GM18861 (cell line): ENCODE data around the gene GPR75.

Source experiments
- ATAC-seq: cut with Tn5 transposase; IDR thresholded peaks from one replicate; pipeline ENCODE4 v1.9.1; 2021; ENCODE audit not compliant: unreplicated experiment

Gene GPR75

DNA sequence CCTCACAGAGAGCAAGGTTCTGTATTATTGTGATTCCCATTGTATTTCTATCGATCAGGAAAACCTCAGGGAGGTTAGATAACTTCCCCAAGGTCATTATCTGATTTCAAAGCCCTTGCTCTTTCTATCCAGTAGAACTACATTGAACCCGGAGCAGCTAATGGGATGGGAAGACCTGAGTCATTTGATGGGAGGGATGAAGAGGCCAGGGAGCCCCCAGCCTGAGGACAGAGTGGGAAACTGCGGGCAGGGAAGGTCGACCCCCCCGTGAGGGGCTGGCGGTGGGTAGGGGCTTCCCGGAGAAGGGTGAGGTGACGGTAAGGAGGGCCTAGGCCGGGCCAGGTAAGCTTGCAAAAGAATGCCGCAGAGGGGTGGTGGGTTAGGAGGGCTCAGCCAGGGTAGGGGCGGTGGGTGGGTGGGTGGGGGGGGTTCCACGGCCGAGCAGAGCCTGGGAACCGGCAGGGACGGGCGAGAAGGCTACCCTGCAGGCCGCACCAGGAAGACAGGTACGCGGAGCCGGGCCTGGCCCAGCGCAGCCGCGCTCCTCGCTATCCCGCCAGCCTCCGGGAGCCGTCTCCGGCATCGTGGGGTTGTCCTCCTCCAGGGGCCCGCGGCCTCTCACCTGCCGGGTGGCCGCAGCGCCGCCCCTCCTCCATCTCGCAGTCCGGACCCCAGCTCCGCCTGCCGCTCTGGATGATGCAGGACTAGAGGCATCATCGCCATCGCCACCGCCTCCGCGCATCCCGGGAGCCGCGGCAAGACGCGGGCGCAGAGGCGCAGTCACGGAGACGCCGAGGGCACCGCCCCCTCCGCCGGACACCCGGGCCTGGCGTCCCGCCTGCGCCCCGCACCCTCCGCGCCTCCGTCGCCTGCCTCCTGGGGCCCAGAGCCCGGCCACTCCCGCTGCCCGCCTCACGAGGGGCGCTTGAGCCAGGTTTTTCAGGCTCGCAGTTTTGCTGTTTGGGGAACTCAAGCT lies at the start of gene GPR75:
Gene GPR75, minus strand, starts transcription at position 762 of the 976 bp plus-strand sequence. CDS start 5,211 bp downstream, outside the sequence.
- ATAC-seq = no peak

DNA sequence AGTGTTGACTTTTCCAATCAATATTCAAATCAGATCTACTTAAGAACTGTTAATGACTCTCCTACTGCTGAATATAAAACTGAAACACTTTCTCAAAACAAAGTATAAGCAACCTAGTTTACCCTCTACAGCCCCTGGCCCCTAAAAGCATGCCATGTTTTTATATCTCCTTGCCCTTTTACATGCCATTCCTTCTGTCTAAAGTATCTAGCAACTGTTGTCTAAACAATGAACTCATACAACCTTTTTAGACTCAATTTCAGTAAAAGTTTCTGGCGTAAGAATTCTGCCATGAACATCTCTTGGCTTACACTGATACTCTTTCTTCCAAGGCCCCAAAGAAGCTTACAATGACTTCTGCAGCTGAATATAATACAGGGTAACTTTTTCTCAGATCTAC lies 47.8 kb upstream of the GPR75 start:
- no peak for ATAC-seq

DNA sequence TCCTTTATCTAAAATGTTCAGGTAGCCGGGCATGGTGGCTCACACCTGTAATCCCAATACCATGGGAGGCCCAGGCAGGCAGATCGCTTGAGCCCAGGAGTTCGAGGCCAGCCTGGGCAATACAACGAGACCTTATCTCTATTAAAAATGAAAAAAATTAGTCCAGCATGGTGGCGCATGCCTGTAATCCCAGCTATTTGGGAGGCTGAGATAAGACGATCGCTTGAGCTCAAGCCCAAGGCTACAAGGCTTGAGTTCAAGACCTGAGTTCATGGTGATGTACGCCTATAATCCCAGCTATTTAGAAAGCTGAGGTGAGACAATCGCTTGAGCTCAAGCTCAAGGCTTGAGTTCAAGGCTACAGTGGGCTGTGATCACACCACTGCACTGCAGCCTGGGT lies 45.6 kb upstream of the GPR75 start:
- ATAC-seq = no peak

DNA sequence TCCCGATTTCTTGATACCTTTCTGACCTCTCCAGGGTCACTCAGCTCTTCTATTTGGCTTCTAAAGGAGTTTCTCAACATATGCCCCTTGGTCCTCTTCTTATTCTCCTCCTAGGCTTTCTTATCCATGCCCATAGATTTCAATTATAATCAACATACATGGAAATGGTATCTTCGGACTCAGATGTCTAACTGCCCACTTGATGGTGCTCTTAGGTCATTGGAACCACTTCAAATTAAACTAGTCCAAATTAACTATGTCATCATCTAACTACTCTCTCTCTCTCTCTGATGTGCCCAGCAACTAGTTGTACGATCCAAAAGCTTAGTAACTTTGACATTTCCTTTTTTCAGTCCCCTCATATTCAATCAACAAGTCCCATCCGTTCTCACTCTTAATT lies 43.2 kb upstream of the GPR75 start:
- ATAC-seq = no peak

DNA sequence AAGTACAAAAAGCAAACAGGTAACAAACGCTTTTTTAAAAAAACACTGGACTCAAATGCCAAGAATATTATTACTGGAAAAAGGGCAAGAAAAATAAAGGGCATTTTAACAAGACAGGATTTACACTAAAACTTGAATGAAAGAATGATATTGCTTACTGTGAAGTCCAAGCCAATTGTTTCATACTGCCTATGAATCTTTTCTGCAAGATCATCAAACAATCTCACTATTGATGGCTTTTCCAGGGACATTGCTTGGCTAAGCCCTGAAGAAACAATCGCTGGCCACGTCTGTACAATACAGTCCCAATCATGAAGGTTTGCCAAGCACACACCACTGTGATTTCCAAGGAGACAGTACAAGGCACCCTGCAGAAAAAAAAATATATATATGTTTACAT lies 41.4 kb upstream of the GPR75 start:
- ATAC-seq = no peak

DNA sequence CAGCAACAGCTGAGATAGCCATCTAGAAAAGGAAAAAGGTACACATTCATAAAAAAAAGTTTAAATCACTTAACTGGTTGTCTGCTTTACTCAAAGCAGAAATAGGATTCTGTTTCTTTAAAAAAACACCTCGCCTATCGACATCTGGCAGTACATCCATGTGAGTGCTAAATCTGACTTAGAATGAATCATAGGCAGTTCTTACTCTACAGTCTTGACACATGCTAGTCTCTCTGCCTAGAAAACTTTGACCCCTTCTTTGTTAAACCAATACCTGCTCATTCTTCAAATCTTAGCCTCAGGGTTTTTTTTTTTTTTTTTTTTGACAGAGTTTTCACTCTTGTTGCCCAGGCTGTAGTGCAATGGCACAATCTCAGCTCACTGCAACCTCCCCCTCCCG lies 37.1 kb upstream of the GPR75 start:
- no peak for ATAC-seq

DNA sequence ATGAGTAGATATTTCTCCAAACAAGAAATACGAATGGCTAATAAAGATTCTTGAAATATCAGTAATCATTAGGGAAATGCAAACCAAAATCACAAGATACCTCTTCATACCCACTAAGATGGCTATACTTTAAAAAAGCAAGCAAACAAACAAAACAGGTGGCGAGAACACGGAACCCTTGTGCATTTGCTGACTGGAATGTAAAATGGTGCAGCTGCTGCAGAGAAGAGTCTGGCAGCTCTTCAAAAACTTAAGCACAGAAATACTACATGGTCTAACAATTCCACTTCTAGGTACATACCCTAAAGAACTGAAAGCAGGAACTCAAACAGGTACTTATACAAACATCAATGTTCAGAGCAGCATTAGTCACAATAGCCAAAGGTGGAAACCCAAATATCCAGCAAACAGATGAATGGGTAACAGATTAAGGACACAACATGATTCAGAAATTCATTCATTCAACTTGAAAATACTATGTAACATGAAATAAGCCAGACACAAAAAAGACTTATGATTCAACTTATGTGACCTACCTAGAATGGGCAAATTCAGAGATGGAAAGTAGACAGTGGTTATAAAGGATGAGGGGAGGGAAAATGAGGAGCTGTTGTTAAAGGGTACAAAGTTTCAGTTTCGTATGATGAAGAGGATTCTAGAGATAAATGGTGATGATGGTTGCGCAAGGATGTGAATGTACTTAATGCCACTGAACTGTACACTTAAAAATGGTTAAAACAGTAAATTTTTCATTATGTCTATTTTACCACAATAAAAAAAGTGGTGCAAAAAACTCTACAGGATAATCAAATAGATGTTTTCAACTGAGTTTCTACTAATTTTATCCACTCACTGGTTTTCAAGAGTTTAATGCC lies 26.9 kb upstream of the GPR75 start:
- ATAC-seq = no peak

DNA sequence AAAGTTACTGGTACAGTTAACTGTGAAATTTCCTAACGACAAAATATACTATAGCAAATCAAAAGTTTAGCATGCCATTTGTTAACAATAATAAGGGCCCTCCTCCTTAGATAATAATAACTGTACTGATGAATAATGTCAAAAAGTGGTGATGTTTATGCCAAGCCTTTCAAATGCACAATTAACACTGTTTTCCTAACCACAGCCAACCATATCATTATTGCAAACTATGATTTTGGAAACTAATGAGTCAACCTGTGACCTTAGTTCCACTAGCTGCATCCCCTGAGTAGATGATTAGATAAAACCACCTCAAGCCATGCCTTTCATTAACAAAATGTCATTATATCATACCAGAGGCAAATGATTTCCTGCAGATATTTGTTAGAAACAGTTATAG lies 25.1 kb upstream of the GPR75 start:
- ATAC-seq = no peak

DNA sequence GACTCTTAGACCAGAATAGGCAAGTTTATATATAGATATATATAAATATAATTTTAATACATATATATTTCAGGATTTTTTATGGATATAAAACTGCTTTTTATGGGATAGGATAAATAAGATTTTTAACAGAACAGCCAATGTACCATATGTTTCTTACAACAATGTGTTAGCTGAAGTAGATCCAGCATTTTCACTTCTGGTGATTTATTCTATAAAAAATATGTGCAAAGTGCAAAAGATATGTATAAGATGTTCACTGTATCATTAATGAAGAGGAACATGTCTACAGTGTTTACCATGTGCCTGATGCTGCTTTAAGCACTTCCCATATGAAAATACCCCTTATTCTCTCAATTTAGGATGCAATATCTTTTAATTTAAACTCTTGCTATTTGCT lies 22.2 kb upstream of the GPR75 start:
- no peak for ATAC-seq

DNA sequence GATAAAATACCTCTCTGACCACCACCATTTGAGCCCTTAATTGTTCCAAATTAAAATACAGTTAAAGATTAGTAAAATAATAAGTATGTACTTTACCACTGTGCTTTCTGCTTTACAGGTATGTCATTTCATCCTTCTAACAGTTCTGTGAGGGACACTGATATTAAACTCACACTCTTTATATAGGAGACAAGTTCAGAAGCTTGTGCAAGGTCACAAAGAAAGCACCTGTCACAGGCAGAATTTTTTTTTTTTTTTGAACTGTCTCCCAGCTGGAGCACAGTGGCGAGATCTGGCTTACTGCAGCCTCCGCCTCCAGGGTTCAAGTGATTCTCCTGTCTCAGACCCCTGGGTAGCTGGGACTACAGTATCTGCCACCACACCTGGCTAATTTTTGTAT lies 21.6 kb upstream of the GPR75 start:
- ATAC-seq = no peak

DNA sequence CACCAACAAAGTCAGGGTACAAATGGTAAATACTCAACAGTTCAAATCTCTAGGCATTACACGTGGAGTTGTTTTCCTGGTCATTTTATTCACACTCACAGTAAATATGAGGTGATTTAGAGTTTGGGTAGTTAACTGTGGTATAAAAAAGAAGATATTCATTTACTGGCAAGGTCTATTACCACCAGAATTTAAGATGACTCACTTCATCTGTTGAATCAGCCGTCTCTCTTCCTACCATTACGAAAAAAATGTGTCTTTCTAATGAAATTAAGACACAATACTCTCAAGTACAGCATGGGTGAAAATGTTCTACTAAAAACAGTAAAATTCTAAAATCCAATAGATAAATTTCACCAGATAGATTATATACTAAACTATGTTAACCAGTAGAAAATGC lies 21.0 kb upstream of the GPR75 start:
- ATAC-seq = no peak

DNA sequence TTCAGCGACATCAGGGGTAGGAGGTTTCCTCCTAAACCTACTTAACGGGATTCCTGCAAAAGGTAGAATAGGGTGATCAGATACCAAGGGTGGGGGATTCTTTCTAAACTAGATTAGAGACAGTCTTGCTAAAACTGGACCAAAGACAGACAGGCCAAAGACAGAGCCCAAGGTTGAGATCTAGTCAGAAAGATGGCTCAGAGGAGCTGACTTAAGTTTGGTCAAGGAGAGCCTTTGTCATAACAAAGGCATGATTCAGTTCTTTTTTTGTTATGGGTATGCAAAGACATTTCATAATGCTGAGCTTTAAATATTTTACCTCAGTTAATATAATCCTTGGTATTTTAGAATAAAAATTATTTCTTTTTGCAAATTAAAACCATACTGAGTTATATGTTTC lies 17.8 kb upstream of the GPR75 start:
- no peak for ATAC-seq

DNA sequence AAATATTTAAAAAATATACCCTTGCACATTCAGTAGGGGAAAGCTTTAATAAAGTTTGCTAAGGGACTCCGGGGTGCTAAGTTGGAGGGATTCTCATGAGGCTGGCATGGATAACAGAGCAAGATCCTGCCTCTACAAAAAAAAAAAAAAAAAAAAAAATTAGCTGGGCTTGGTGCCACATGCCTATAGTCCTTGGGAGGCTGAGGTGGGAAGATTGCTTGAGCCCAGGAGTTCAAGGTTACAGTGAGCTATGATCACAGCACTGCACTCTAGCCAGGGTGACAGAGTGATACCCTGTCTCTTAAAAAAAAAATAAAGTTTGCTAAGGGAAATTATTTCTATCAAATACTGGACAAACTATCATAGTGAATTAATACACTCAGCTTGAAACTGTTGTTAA lies 17.3 kb upstream of the GPR75 start:
- no peak for ATAC-seq

DNA sequence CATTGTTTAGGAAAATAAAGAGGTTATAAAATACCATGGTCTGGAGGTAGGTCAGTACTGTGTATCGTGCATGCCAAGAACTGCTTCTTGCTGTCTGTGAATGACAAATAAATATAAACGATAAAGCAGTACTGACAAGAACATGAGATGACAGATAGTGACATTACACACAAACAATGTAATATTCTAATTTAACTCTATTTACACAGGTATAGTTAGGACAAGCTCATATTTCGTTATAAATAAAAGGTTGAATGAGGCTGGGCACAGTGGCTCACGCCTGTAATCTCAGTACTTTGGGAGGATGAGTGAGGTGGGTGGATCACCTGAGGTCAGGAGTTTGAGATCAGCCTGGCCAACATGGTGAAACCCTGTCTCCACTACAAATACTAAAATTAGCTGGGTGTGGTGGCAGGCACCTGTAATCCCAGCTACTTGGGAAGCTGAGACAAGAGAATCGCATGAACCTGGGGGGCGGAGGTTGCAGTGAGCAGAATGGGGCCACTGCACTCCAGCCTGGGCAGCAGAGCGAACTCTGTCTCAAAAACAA lies 14.7 kb upstream of the GPR75 start:
- no peak for ATAC-seq

DNA sequence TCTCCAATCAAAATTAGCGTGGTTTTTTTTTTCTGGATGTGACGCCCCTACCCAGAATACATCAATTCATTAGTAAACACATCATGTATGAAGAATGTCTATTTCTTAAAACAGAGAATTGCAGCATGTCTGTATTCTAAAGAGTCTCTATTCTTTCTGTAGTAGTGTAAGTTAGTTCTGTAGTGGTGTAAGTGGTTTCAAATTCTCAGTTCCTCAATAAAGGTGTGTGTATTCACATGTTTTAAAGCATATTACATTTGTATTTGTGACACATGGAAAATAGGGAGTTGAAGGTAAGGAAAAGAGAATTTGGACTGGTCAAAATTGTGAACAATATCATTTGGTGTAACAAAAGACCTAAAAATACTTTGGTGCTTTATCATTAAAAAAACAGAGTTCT lies 8.0 kb upstream of the GPR75 start:
- ATAC-seq = no peak

DNA sequence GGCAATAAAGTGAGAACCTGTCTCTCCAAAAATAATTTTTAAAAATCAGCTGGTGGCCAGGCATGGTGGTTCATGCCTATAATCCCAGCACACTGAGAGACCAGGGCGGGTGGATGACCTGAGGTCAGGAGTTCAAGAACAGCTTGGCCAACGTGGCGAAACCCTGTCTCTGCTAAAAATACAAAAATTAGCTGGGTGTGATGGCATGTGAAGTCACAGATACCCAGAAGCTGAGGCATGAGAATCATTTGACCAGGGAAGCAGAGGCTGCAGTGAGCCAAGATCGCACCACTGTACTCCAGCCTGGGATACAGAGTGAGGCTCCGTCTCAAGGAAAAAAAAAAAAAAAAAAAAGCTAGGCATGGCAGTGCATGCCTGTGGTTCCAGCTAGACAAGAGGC lies 7.4 kb upstream of the GPR75 start:
- no peak for ATAC-seq

DNA sequence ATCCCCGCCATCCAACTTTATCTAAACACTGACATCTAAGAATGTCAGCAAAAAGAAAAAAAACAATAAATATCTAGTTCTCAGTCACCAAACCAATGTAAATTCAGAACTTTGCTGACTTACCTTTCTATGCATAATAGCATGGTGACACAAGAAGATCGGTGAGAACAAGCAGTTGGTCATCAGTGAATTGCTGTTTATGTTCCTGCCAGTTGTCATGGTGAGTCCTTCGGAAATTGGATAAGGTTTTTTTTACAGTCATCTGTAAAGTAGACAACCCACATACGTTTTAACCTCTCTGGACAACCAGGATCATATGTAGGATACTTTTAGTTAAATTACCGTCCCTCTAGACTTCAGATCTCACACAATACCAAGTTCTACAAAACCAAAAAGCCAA lies 6.2 kb upstream of the GPR75 start:
- ATAC-seq = no peak

DNA sequence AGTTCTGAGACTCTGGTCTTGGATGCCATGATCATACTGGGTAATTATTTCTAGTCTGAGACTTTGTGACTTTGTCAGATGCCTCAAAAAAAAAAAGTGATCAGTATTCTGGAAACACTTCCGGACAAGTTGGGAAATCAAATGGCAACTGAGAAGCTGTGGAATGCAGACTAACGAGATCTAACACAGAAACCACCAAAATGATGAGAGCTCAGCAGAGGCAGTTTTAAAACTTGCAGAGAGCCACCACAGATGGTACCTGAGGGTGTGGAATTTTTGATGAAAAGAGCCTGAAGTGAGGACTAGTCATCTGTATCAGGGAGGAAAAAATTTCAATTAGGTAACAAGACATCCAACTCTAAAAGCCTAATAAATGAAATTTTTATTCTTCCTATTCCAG lies 5.5 kb upstream of the GPR75 start:
- no peak for ATAC-seq

DNA sequence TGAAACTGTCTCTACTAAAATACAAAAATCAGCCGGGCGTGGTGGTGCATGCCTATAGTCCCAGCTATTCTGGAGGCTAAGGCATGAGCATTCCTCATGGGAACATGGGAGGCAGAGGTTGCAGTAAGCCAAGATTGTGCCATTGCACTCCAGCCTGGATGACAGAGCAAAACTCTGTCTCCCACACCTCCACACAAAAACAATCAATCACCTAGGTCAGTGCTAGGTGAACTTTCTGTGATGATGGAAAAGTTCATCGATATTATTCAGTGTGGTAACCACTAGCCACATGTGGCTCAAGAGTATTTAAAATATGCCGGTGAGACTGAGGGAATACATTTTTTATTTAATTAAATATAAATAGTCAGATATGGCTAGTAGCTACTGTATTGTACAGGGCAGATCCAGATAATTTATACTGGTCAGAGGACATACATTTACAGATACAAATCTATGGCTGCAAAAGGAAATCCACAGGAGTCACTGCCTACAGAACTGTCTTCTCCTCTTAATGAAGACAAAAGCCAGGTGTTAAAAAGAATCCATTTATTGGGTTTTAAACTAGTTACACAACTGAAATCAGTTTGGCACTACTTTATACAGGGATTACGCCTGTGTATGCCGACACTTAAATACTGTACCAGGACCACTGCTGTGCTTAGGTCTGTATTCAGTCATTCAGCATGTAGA lies 3.9 kb upstream of the GPR75 start:
- no peak for ATAC-seq

DNA sequence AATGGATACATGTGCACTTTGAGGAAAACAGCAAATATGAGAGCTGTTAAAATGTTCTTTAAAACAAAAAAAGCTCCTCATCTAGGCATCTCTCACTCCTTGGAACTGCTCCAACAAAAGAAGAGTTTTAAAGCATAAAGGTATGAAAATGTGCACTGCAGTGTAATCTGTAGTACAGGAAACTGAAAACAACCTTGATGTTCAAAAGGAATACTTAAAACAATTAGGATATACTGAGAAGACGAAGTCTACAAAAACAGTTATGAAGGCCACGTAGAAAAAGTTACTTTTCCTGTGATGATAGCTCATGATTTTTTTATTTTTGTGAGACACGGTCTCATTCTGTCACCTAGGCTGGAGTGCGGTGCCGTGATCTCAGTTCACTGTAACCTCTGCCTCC lies 2.1 kb upstream of the GPR75 start:
- ATAC-seq = no peak

DNA sequence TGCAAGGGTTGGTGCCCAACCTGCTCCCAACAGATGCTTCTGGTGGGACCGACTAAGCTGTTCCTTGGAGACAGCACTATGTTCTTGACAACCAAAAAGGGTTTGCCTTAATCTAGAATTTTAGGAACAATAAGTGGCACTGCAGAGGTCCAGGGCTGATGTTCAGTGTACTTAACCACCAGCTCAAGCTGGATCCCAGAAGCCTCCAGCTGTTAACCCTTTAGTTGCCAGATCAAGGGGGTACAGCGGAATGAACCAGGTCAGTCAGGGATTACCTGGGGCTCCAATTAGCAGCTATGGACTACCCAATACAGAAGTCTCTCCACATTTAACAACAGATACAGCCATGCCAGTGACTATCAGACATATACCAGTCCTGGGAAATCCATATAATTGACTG lies 3.5 kb downstream of the GPR75 start:
- no peak for ATAC-seq
